ENCODE data around the gene SLC37A4.
"Not testable (repeated sequence)": the region's sequence is repeated elsewhere in the genome, so short reads cannot be mapped to it uniquely, and the experiment has no call there.

Gene SLC37A4

DNA sequence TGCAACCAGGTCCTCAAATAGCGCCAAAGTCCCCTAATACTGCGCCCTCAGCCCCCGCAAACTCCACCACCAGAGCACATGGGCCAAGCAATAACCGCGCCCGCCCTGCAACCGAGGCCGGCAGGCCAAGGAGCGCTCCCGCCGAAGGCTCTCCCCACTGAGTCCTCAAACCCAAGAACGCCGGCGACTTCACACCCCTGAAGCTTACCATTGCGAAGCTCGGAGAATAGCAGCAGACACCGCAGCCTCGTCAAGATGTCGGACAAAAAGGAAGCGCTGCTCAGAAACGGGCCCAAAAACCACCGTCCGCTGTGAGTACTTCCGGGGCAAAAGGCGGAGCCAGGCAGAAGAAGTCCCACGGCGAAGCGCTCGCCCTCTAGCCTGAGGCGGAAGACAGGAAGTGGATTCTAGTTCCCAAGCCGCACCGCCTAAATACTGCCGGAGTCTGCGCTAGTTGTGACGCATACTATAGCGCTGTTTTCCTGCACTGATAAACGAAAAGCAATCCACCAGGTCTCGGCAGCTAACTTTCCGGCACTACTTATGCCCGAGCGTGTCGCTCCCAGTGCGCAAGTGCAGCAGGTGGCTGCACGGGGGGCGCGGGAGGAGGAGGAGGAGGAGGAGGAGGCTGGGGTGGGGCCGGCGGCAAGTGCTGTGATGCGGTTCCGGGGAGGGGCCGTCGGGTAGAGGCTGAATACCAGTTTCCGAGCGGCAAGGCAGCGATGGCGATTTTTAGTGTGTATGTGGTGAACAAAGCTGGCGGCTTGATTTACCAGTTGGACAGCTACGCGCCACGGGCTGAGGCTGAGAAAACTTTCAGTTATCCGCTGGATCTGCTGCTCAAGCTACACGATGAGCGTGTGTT is 12.4 kb downstream of the SLC37A4 start, which contains the start of the genes RPS25 and TRAPPC4:
Gene RPS25, minus strand, starts transcription at position 270 of the 865 bp plus-strand sequence. Its CDS starts 59 bp downstream, at position 211.
Gene TRAPPC4, plus strand, starts transcription at position 693 of the 865 bp plus-strand sequence. Its CDS starts 30 bp downstream, at position 723.
- Histone ChIP-seq H3F3A (ENCODE audit: insufficient read depth) (peaks cover 53% of the 10 kb centered on the region), H3K4me3 (ENCODE audit: insufficient read depth, low read length, poor library complexity, severe bottlenecking) (peak within 1 kb of the TSS; percentile 92), H3K9ac (ENCODE audit: low read length) (peak within 1 kb of the TSS; percentile 96), H3K79me2 (ENCODE audit: insufficient read depth, low read length) (peaks cover 56% of the 10 kb centered on the region), H3K36me3 (ENCODE audit: low read length) (peaks cover 25% of the 10 kb centered on the region), H2AFZ (ENCODE audit: low read depth, low read length, severe bottlenecking) (peak within 1 kb of the TSS; percentile 82), H3K4me2 (ENCODE audit: low read depth, low read length, poor library complexity, severe bottlenecking) (peak within 1 kb of the TSS; percentile 68), H3K27me3 (ENCODE audit: low read length) (no peaks in the 10 kb centered on the region), H3K9me2 (replicated peaks; ENCODE audit: insufficient read depth, low read length) (no peaks in the 10 kb centered on the region), H3K9me3 (ENCODE audit: insufficient read depth, low read length) (no peaks in the 10 kb centered on the region), H4K20me1 (ENCODE audit: low read depth, low read length) (peaks cover 4% of the 10 kb centered on the region; the same call in 1 of the 2 replicates), H3K27ac (ENCODE audit: low read depth, low read length) (peak within 1 kb of the TSS; percentile 96)
- no peak for TF ChIP-seq EZH2phosphoT487 (conservative IDR thresholded peaks at IDR 0.05; ENCODE audit: low read length)
- TF ChIP-seq, protein P1, sequence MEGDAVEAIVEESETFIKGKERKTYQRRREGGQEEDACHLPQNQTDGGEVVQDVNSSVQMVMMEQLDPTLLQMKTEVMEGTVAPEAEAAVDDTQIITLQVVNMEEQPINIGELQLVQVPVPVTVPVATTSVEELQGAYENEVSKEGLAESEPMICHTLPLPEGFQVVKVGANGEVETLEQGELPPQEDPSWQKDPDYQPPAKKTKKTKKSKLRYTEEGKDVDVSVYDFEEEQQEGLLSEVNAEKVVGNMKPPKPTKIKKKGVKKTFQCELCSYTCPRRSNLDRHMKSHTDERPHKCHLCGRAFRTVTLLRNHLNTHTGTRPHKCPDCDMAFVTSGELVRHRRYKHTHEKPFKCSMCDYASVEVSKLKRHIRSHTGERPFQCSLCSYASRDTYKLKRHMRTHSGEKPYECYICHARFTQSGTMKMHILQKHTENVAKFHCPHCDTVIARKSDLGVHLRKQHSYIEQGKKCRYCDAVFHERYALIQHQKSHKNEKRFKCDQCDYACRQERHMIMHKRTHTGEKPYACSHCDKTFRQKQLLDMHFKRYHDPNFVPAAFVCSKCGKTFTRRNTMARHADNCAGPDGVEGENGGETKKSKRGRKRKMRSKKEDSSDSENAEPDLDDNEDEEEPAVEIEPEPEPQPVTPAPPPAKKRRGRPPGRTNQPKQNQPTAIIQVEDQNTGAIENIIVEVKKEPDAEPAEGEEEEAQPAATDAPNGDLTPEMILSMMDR (IDR thresholded peaks at IDR 0.05; ENCODE audit: insufficient read depth, low read length, poor library complexity, severe bottlenecking): no peak

DNA sequence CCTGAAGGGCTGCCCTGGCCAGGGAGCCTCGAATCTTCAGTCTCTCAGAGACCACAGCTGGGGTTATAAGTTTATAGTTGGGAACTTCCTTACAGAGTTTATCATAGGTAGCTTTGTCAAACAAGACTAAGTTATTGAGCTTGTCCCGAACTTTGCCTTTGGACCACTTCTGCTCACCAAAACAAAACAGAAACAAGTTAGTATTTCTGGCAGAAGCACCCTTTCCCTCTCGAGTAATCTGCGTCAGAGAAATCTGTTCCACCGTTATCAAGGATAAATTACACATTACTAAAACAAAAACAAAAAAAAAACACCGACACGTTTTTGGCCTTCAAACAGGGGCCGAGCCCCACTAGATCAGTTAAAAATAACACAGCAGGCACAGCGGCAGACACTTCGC is 13.3 kb downstream of the SLC37A4 start:
- not testable (repeated sequence) for H3K27me3 ChIP-seq (ENCODE audit: low read length); H3K9me2 ChIP-seq (replicated peaks; ENCODE audit: insufficient read depth, low read length); H2AFZ ChIP-seq (ENCODE audit: low read depth, low read length, severe bottlenecking); H4K20me1 ChIP-seq (ENCODE audit: low read depth, low read length); H3K9me3 ChIP-seq (ENCODE audit: insufficient read depth, low read length)
- Histone ChIP-seq H3K27ac (ENCODE audit: low read depth, low read length) (peak overlapping the region; percentile 96), H3K4me3 (ENCODE audit: insufficient read depth, low read length, poor library complexity, severe bottlenecking) (peak overlapping the region; percentile 92), H3K79me2 (ENCODE audit: insufficient read depth, low read length) (peaks cover 56% of the 10 kb centered on the region), H3K36me3 (ENCODE audit: low read length) (peaks cover 25% of the 10 kb centered on the region), H3F3A (ENCODE audit: insufficient read depth) (peaks cover 58% of the 10 kb centered on the region), H3K4me2 (ENCODE audit: low read depth, low read length, poor library complexity, severe bottlenecking) (peak overlapping the region; percentile 68), H3K9ac (ENCODE audit: low read length) (peak overlapping the region; percentile 96)

DNA sequence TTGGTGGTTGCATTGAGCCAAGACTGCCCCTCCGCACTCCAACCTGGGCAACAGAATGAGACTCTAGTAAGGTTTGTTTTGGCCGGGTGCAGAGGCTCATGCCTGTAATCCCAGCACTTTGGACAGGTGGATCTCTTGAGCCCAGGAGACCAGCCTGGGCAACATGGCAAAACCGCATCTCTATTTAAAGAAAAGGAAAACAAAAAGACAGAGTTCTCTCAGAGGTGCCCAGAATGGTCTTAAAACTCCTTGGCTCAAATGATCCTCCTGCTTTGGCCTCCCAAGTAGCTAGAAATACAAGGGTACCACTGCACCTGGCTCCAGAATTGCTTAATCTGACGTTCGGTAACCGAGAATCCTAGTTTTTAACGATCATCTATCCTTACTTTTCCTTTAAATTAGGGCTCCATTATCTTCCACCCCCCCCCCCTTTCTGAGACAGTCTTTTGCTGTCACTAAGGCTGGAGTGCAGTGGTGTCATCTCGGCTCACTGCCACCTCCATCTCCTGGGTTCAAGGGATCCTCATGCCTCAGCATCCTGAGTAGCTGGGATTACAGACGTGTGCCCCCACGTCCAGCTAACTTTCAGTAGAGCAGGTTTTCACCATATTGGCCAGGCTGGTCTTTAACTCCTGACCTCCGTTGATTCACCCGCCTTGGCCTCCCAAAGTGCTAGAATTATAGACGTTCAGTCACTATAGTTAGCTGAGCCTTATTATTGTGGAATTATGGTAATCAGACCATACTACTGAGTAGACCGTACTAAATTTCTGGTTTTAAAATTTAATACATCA is 14.3 kb downstream of the SLC37A4 start:
- H4K20me1 ChIP-seq (ENCODE audit: low read depth, low read length): peaks cover 4% of the 10 kb centered on the region; the same call in 1 of the 2 replicates
- H3K4me2 ChIP-seq (ENCODE audit: low read depth, low read length, poor library complexity, severe bottlenecking): peak overlapping the region; percentile 68
- peak overlapping the region; percentile 92 for H3K4me3 ChIP-seq (ENCODE audit: insufficient read depth, low read length, poor library complexity, severe bottlenecking)
- peak overlapping the region; percentile 96 for H3K9ac ChIP-seq (ENCODE audit: low read length)
- peak overlapping the region; percentile 96 for H3K27ac ChIP-seq (ENCODE audit: low read depth, low read length)
- TF ChIP-seq, protein P1 (IDR thresholded peaks at IDR 0.05; ENCODE audit: insufficient read depth, low read length, poor library complexity, severe bottlenecking): no peak
- TF ChIP-seq EZH2phosphoT487 (conservative IDR thresholded peaks at IDR 0.05; ENCODE audit: low read length): no peak
- H3K36me3 ChIP-seq (ENCODE audit: low read length): peaks cover 25% of the 10 kb centered on the region
- H3K79me2 ChIP-seq (ENCODE audit: insufficient read depth, low read length): peaks cover 56% of the 10 kb centered on the region
- no peaks in the 10 kb centered on the region for H3K9me3 ChIP-seq (ENCODE audit: insufficient read depth, low read length)
- H2AFZ ChIP-seq (ENCODE audit: low read depth, low read length, severe bottlenecking): no peak overlapping the region
- H3F3A ChIP-seq (ENCODE audit: insufficient read depth): peaks cover 60% of the 10 kb centered on the region
- no peaks in the 10 kb centered on the region for H3K27me3 ChIP-seq (ENCODE audit: low read length)
- no peaks in the 10 kb centered on the region for H3K9me2 ChIP-seq (replicated peaks; ENCODE audit: insufficient read depth, low read length)
